Activated naive CD4-positive, alpha-beta T cell treated with anti-CD3 and anti-CD28 coated beads for 36 hours (primary cell): Measurements from ENCODE around the gene CXorf49. TPM values are rescaled to one million over a fixed set of nuclear protein-coding genes. Genes with fewer than 3 reads are reported as not detected.

ENCODE experiments used
- CTCF ChIA-PET: fragments of 350-600 bp; sonication (Branson Sonifier 250); formaldehyde crosslinking; loops from one replicate; lab custom pipeline; 2021; ENCODE audit warnings: antibody characterized with exemption; lab: Charles Lee
- DNase-seq: peaks from one replicate; pipeline ENCODE4 v3.0.0-alpha.2; 2020
- H3K27ac Mint-ChIP-seq: one replicate; pipeline ENCODE4 v1.8.0; 2021; ENCODE audit warnings: mild to moderate bottlenecking, mixed read lengths
- H3K27me3 Mint-ChIP-seq: one replicate; pipeline ENCODE4 v1.8.0; 2021; ENCODE audit warnings: low read depth, mixed read lengths
- H3K36me3 Mint-ChIP-seq: one replicate; pipeline ENCODE4 v1.8.0; 2021; ENCODE audit warnings: low read depth, mixed read lengths
- H3K4me1 Mint-ChIP-seq: one replicate; pipeline ENCODE4 v1.8.0; 2021; ENCODE audit warnings: low read depth, mixed read lengths
- H3K4me3 Mint-ChIP-seq: one replicate; pipeline ENCODE4 v1.8.0; 2021; ENCODE audit warnings: mild to moderate bottlenecking, moderate library complexity, mixed read lengths
- H3K9me3 Mint-ChIP-seq: one replicate; pipeline ENCODE4 v1.8.0; 2021; ENCODE audit warnings: mixed read lengths
- intact Hi-C: fragments of 100-400 bp; cut with micrococcal nuclease; formaldehyde crosslinking; loops from one replicate; pipeline ENCODE4 v1.15.1; 2023
- total RNA-seq, 2 experiments: library from RNA; stranded (reverse); gene quantifications; one replicate each; pipeline ENCODE4 v1.2.3, GENCODE V29; 2021

Gene CXorf49
- total RNA-seq, 2 experiments from 2014 or later = not detected

GRCh38 chrX:71668248-71668595 is 49.9 kb downstream of the CXorf49 start:
- CTCF ChIA-PET = no interaction called here
- no peaks in the 10 kb centered on the region for H3K36me3 Mint-ChIP-seq
- no peak overlapping the region for H3K4me3 Mint-ChIP-seq
- no peaks in the 10 kb centered on the region for H3K9me3 Mint-ChIP-seq
- intact Hi-C loops = no loop called here
- H3K27me3 Mint-ChIP-seq = peaks cover 3% of the 10 kb centered on the region
- DNase-seq = no peak
- H3K4me1 Mint-ChIP-seq = peaks cover 32% of the 10 kb centered on the region
- no peak overlapping the region for H3K27ac Mint-ChIP-seq

GRCh38 chrX:71667328-71668247 is 50.5 kb downstream of the CXorf49 start, which contains the start of gene LOC101059915:
LOC101059915 (plus strand) TSS chrX:71667546.
- H3K27ac Mint-ChIP-seq = no peak within 1 kb of the TSS
- peaks cover 1% of the 10 kb centered on the region for H3K27me3 Mint-ChIP-seq
- intact Hi-C loops = no loop called here
- CTCF ChIA-PET = interaction anchor here (1.5 kb wide), 1 partner anchor 192 kb away, joined by 3 read pairs; no protein-coding TSS in a partner anchor
- H3K4me3 Mint-ChIP-seq = no peak within 1 kb of the TSS
- H3K4me1 Mint-ChIP-seq = peaks cover 36% of the 10 kb centered on the region
- no peak for DNase-seq
- H3K36me3 Mint-ChIP-seq = no peaks in the 10 kb centered on the region
- no peaks in the 10 kb centered on the region for H3K9me3 Mint-ChIP-seq

GRCh38 chrX:71666240-71667223 is 51.6 kb downstream of the CXorf49 start:
- Mint-ChIP-seq H3K36me3 (no peaks in the 10 kb centered on the region), H3K27ac (no peak overlapping the region), H3K9me3 (no peaks in the 10 kb centered on the region), H3K4me1 (peaks cover 37% of the 10 kb centered on the region), H3K27me3 (no peaks in the 10 kb centered on the region), H3K4me3 (no peak overlapping the region)
- no peak for DNase-seq
- intact Hi-C loops = no loop called here
- CTCF ChIA-PET = interaction anchor here (1.5 kb wide), 1 partner anchor 193 kb away, joined by 3 read pairs; no protein-coding TSS in a partner anchor

- no peak overlapping the region for H3K4me3 Mint-ChIP-seq
- no peaks in the 10 kb centered on the region for H3K27me3 Mint-ChIP-seq
- no peak for DNase-seq
- no peak overlapping the region for H3K27ac Mint-ChIP-seq
- CTCF ChIA-PET = no interaction called here
- H3K36me3 Mint-ChIP-seq = no peaks in the 10 kb centered on the region
- H3K9me3 Mint-ChIP-seq = no peaks in the 10 kb centered on the region
- peaks cover 34% of the 10 kb centered on the region for H3K4me1 Mint-ChIP-seq
- intact Hi-C loops = no loop called here
Observed at GRCh38 chrX:71665747-71666146, 52.3 kb downstream of the CXorf49 start.

GRCh38 chrX:71664889-71665491 is 53.1 kb downstream of the CXorf49 start:
- Mint-ChIP-seq H3K27me3 (no peaks in the 10 kb centered on the region), H3K27ac (no peak overlapping the region), H3K9me3 (no peaks in the 10 kb centered on the region), H3K36me3 (no peaks in the 10 kb centered on the region), H3K4me1 (peaks cover 27% of the 10 kb centered on the region), H3K4me3 (no peak overlapping the region)
- CTCF ChIA-PET = no interaction called here
- intact Hi-C loops = no loop called here
- no peak for DNase-seq

Other genes starting within 250 kb of the CXorf49 start
- 100 to 1,000 TPM; 307 to 323 TPM for gene OGT, start 185.2 kb downstream of the CXorf49 start, total RNA-seq
- gene GCNA, start 139.8 kb downstream of the CXorf49 start, total RNA-seq = 1 to 10 TPM; 2.8 to 2.9 TPM
- 1 to 10 TPM; 2.1 to 2.5 TPM for gene CXCR3, start 99.8 kb downstream of the CXorf49 start, total RNA-seq
- gene CXorf49B, start 45.1 kb upstream of the CXorf49 start, total RNA-seq = not detected
- gene NHSL2, start 192.6 kb upstream of the CXorf49 start, total RNA-seq = under 1 TPM; 0.10 to 0.41 TPM